K562 treated with DMSO at 1 percent for 24 hours (cell line): Measurements from ENCODE around the gene CHTF18. TPM values are rescaled to one million over a fixed set of nuclear protein-coding genes. Genes with fewer than 3 reads are reported as not detected.

ENCODE experiments used
- total RNA-seq: library from RNA; unstranded; fragments of 300-600 nt; gene quantifications from 2 replicates; pipeline ENCODE4 v1.2.3, GENCODE V29; 2022; ENCODE audit warnings: low read depth; ENCODE audit not compliant: insufficient read depth

CHTF18 gene
- 46.3 and 54.9 TPM in 2 replicates for total RNA-seq

DNA sequence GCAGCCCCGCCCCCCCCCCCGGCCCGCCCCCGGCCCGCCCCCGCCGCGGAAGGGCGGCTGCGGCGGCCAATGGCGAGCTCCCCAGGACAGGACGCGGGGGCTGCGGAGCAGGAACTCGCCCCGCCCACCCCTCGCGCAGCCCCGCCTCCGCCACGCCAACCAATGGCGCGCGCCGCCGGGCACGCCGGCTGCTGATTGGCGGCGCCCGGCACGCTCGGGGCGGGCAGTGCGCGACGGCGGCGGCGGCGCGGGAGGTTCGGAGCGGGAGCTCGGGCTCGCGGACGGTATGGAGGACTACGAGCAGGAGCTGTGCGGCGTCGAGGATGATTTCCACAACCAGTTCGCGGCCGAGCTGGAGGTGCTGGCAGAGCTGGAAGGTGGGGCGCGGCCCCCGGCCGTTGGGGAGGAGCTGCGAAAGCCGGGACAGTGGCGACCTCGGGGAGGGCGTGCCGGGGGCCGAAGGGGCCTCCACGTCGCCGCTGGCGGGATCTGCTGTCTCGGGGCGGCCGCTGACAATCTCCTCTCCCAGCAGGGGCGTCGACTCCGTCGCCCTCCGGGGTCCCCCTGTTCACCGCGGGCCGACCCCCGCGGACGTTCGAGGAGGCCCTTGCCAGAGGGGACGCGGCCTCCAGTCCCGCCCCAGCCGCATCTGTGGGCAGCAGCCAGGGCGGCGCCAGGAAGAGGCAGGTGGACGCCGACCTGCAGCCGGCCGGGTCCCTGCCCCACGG is at the start of gene CHTF18:
CHTF18 (plus strand) TSS at position 222 of the 728 bp plus-strand sequence; CDS start at position 287, 65 bp downstream.

DNA sequence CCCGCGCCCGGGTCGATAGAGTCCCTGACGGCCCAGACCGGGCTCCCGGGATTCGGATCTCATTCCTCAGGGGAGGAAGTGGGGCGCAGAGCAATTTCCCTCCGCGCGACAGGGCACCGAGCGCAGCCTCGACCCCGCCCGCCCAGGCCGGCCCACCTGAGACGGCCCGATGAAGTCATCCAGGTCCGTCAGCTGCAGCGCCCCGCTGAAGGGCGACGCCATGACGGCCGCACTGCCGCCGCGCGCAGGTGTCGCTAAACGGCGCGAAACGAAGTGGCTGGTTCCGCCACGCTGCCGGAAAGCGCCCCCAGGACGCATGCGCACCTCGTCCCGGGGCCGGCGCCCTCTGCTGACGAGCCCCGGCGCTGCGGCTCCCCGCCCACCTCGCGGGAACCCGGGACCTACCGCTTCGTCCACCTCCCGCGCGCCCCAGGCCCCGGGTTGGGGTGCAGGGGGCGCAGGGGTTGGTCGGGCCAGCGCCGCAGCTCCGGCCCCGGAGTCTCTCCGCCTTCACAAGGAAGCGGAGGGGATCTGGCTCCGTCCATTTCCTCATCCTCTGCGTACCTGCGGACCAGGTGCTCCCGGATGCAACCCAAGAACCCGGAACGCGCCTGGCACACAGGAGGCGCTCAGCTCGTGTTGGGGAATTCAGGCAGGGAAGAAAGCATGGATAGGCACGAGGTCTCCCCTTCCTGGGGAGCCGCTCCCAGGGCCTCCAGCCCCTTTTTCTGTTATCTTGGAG is 47.5 kb upstream of the CHTF18 start, which contains the start of gene CIAO3:
CIAO3 (minus strand) TSS at position 234 of the 742 bp plus-strand sequence; CDS start at position 222, 12 bp downstream.

DNA sequence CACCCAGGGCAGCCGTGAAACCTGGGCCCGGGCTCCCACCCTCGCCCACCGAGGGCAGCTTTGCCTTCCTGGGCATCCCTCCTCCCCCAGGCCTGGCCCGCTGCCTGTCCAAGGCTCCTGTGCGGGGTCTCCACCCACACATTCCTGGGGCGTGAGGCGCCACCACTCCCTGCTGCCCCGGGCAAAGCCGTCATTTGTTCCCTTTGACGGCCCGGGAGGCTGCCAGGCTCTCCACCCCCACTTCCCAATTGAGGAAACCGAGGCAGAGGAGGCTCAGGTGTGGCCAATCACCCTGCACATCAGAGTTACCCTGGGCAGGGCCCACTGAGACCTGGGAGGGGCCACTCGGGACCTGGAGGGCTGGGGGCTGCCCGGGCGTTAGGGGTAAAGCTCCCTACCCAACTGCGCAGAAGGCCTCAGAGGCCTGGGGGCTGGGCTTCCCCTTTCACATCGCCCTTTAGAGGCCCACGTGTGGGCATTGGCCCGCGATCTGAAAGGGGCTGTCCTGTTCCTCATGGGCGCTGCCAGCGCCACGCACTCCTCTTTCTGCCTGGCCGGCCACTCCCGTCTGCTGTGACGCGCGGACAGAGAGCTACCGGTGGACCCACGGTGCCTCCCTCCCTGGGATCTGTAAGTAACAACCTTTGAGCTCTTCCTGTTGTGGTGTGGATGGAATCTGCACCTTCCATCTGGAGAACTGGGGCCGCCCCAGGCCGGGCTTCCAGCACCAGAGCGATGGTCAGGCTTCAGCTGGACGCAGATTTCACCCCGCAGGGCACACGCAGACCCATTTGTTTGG is 27.7 kb upstream of the CHTF18 start, which contains the start of gene MSLN:
MSLN (plus strand) TSS at position 190 of the 799 bp plus-strand sequence. CDS start 1,947 bp downstream, outside the sequence.

DNA sequence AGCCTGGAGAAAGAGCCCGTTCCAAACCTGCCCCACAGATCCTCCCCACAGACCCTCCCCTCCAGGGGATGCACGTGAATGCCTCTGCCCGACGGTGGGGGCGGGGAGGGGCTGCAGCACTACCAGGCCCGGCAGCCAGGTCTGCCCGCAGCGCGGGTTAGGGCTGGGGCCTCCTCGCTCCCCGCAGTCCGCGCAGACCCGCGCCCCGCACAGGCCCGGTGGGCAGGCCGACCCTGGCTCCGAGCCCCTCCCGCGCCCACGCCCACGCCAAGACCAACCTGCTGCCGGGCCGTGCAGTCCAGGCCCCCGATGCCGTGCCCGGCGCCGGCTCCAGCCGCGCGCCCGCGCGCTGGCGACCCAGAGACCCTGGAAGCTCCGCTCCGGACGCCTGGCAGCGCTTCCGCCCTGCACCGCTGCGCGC is 432 bp upstream of the CHTF18 start, which contains the start of gene RPUSD1:
RPUSD1 (minus strand) TSS at position 404 of the 421 bp plus-strand sequence. CDS start 644 bp downstream, outside the sequence.

DNA sequence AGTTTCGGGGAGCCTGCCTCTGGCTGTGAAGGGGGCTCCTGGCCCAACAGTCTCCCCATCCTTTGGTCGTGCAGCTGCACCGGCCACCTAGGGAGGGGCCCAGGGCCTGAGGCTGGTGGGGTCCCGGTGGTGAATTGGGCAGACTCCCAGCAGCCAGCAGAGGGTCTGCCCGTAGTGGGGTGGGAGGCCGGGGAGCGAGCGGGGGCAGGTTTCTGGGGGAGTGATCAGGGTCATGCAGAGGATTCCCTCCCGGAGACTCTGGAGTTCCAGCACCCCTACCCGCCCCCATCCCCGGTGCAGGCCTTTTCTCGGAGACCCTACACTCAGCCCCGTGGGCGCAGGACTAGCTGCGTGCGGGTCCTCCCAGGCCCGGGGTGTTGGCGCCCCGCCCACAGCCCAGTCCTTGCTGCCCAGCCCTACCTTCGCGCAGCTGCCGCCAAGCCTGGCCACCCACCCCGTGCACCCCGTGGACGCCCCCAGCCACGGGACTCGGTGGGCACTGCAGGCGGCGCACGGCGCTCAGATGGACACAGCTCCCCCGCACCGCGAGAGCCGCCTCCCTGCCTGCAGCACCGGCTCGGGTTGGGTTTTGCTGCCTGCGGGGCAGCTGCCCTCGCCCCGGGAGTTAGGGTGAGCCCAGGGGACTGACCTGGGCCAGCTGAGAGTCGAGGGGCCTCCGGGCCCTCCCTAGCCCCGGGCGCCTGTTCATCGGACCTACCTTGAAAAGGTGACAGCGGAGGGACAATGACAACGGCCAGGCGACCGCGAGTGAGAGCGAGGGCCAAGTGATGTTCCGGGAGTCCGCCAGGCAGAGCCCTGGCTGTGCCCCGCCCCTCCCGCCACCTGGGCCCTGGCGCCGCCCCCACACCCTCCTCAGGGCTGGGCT is 11.8 kb downstream of the CHTF18 start, which contains the start of gene GNG13:
GNG13 (minus strand) TSS at position 787 of the 886 bp plus-strand sequence. CDS start 1,657 bp downstream, outside the sequence.

Other genes with a start within 250 kb of the CHTF18 start
- 0.23 TPM in 1 of 2 replicates, not detected in the other for gene PRR35, start 228.2 kb upstream of the CHTF18 start, total RNA-seq
- gene NHLRC4, start 221.6 kb upstream of the CHTF18 start, total RNA-seq: 12.5 and 14.0 TPM in 2 replicates
- 55.4 and 66.8 TPM in 2 replicates for gene PIGQ, start 218.7 kb upstream of the CHTF18 start, total RNA-seq
- gene RAB40C, start 198.6 kb upstream of the CHTF18 start, total RNA-seq: 42.1 and 47.9 TPM in 2 replicates
- 13.4 and 16.8 TPM in 2 replicates for gene WFIKKN1, start 157.6 kb upstream of the CHTF18 start, total RNA-seq
- 134 and 166 TPM in 2 replicates for gene METTL26, start 152.3 kb upstream of the CHTF18 start, total RNA-seq
- 93.9 and 111 TPM in 2 replicates for gene MCRIP2, start 146.8 kb upstream of the CHTF18 start, total RNA-seq
- gene WDR90, start 139.3 kb upstream of the CHTF18 start, total RNA-seq: 2.6 and 4.1 TPM in 2 replicates
- 154 and 166 TPM in 2 replicates for gene RHOT2, start 120.5 kb upstream of the CHTF18 start, total RNA-seq
- gene RHBDL1, start 112.9 kb upstream of the CHTF18 start, total RNA-seq: 1.2 and 3.0 TPM in 2 replicates
- 165 and 192 TPM in 2 replicates for gene STUB1, start 108.2 kb upstream of the CHTF18 start, total RNA-seq
- 102 and 106 TPM in 2 replicates for gene JMJD8, start 104.3 kb upstream of the CHTF18 start, total RNA-seq
- gene WDR24, start 98.2 kb upstream of the CHTF18 start, total RNA-seq: 33.8 and 37.4 TPM in 2 replicates
- 4.8 and 5.8 TPM in 2 replicates for gene FBXL16, start 82.8 kb upstream of the CHTF18 start, total RNA-seq
- 47.3 and 52.0 TPM in 2 replicates for gene METRN, start 73.5 kb upstream of the CHTF18 start, total RNA-seq
- 76.2 and 84.9 TPM in 2 replicates for gene ANTKMT, start 67.5 kb upstream of the CHTF18 start, total RNA-seq
- gene CCDC78, start 62.2 kb upstream of the CHTF18 start, total RNA-seq: 1.3 and 1.8 TPM in 2 replicates
- gene HAGHL, start 61.5 kb upstream of the CHTF18 start, total RNA-seq: 22.0 and 22.6 TPM in 2 replicates
- gene CIAO3, start 47.6 kb upstream of the CHTF18 start, total RNA-seq: 40.1 and 45.9 TPM in 2 replicates
- not detected in 2 replicates for gene MSLN, start 27.9 kb upstream of the CHTF18 start, total RNA-seq
- gene RPUSD1, start 239 bp upstream of the CHTF18 start, total RNA-seq: 64.3 and 67.5 TPM in 2 replicates
- not detected in 2 replicates for gene GNG13, start 12.1 kb downstream of the CHTF18 start, total RNA-seq
- gene LMF1, start 182.4 kb downstream of the CHTF18 start, total RNA-seq: 4.5 and 12.8 TPM in 2 replicates
- gene SOX8, start 193.2 kb downstream of the CHTF18 start, total RNA-seq: not detected in 2 replicates